ENCODE results near the gene NAALADL2.
"Not testable (repeated sequence)": the region's sequence is repeated elsewhere in the genome, so short reads cannot be mapped to it uniquely, and the experiment has no call there.

NAALADL2 gene

GRCh38 chr3:175457301-175457700 lies 598.2 kb downstream of the NAALADL2 start:
- no peaks in the 10 kb centered on the region for H3K4me1 ChIP-seq (ENCODE audit: insufficient read depth, low read length, severe bottlenecking)
- H3K9me3 ChIP-seq (ENCODE audit: low read length), result no peaks in the 10 kb centered on the region
- H3F3A ChIP-seq (ENCODE audit: insufficient read depth, low read length), result no peaks in the 10 kb centered on the region
- no peak overlapping the region for H3K4me2 ChIP-seq (ENCODE audit: low read length)
- H3K4me3 ChIP-seq (ENCODE audit: low read depth, low read length, poor library complexity, severe bottlenecking), result no peak overlapping the region
- no peaks in the 10 kb centered on the region for H4K20me1 ChIP-seq (ENCODE audit: insufficient read depth, low read length)
- no peak overlapping the region for H2AFZ ChIP-seq (ENCODE audit: low read length)
- no peaks in the 10 kb centered on the region for H3K36me3 ChIP-seq (ENCODE audit: insufficient read depth, low read length)
- H3K9me2 ChIP-seq (ENCODE audit: low read depth, low read length), result no peaks in the 10 kb centered on the region
- H3K9ac ChIP-seq (ENCODE audit: low read length), result no peak overlapping the region
- H3K27me3 ChIP-seq (ENCODE audit: insufficient read depth, low read length), result no peaks in the 10 kb centered on the region
- no peak overlapping the region for H3K27ac ChIP-seq (ENCODE audit: low read depth, low read length, poor library complexity, severe bottlenecking)
- H3K79me2 ChIP-seq (ENCODE audit: insufficient read depth, low read length), result no peaks in the 10 kb centered on the region
- TF ChIP-seq EZH2 (IDR thresholded peaks at IDR 0.05; ENCODE audit: borderline replicate concordance, low read length) (no peak), CTCF (IDR thresholded peaks at IDR 0.05; ENCODE audit: low read length) (no peak)

GRCh38 chr3:175460849-175461399 lies 601.8 kb downstream of the NAALADL2 start:
- not testable (repeated sequence) for H3K27me3 ChIP-seq (ENCODE audit: insufficient read depth, low read length); H3K9ac ChIP-seq (ENCODE audit: low read length); H3K9me2 ChIP-seq (ENCODE audit: low read depth, low read length); H3K4me1 ChIP-seq (ENCODE audit: insufficient read depth, low read length, severe bottlenecking); H3F3A ChIP-seq (ENCODE audit: insufficient read depth, low read length); H3K9me3 ChIP-seq (ENCODE audit: low read length); H3K4me2 ChIP-seq (ENCODE audit: low read length); H3K79me2 ChIP-seq (ENCODE audit: insufficient read depth, low read length); H2AFZ ChIP-seq (ENCODE audit: low read length); H4K20me1 ChIP-seq (ENCODE audit: insufficient read depth, low read length); H3K4me3 ChIP-seq (ENCODE audit: low read depth, low read length, poor library complexity, severe bottlenecking); H3K27ac ChIP-seq (ENCODE audit: low read depth, low read length, poor library complexity, severe bottlenecking); H3K36me3 ChIP-seq (ENCODE audit: insufficient read depth, low read length)

- no peaks in the 10 kb centered on the region for H3F3A ChIP-seq (ENCODE audit: insufficient read depth, low read length)
- H2AFZ ChIP-seq (ENCODE audit: low read length), result no peak overlapping the region
- H3K9ac ChIP-seq (ENCODE audit: low read length), result no peak overlapping the region
- no peaks in the 10 kb centered on the region; the same call in 1 of the 2 replicates for H3K9me2 ChIP-seq (ENCODE audit: low read depth, low read length)
- H3K9me3 ChIP-seq (ENCODE audit: low read length), result no peaks in the 10 kb centered on the region
- no peaks in the 10 kb centered on the region for H3K36me3 ChIP-seq (ENCODE audit: insufficient read depth, low read length)
- no peaks in the 10 kb centered on the region for H3K4me1 ChIP-seq (ENCODE audit: insufficient read depth, low read length, severe bottlenecking)
- TF ChIP-seq CTCF (IDR thresholded peaks at IDR 0.05; ENCODE audit: low read length) (no peak), EZH2 (IDR thresholded peaks at IDR 0.05; ENCODE audit: borderline replicate concordance, low read length) (no peak)
- H3K79me2 ChIP-seq (ENCODE audit: insufficient read depth, low read length), result no peaks in the 10 kb centered on the region
- no peak overlapping the region for H3K4me3 ChIP-seq (ENCODE audit: low read depth, low read length, poor library complexity, severe bottlenecking)
- no peak overlapping the region for H3K27ac ChIP-seq (ENCODE audit: low read depth, low read length, poor library complexity, severe bottlenecking)
- H3K27me3 ChIP-seq (ENCODE audit: insufficient read depth, low read length), result no peaks in the 10 kb centered on the region
- H4K20me1 ChIP-seq (ENCODE audit: insufficient read depth, low read length), result no peaks in the 10 kb centered on the region
- H3K4me2 ChIP-seq (ENCODE audit: low read length), result no peak overlapping the region
Measured at GRCh38 chr3:175464362-175464761, 605.2 kb downstream of the NAALADL2 start.

GRCh38 chr3:175469124-175469523 lies 610.0 kb downstream of the NAALADL2 start:
- H3K9me2 ChIP-seq (ENCODE audit: low read depth, low read length), result 0 out of 2 replicates have a peak, but pooled peaks cover 2% of the 10 kb centered on the region
- H3K79me2 ChIP-seq (ENCODE audit: insufficient read depth, low read length), result no peaks in the 10 kb centered on the region
- no peaks in the 10 kb centered on the region; the same call in 1 of the 2 replicates for H3F3A ChIP-seq (ENCODE audit: insufficient read depth, low read length)
- no peaks in the 10 kb centered on the region for H3K27me3 ChIP-seq (ENCODE audit: insufficient read depth, low read length)
- H3K4me2 ChIP-seq (ENCODE audit: low read length), result no peak overlapping the region
- no peaks in the 10 kb centered on the region for H4K20me1 ChIP-seq (ENCODE audit: insufficient read depth, low read length)
- no peak for TF ChIP-seq CTCF (IDR thresholded peaks at IDR 0.05; ENCODE audit: low read length)
- TF ChIP-seq EZH2 (IDR thresholded peaks at IDR 0.05; ENCODE audit: borderline replicate concordance, low read length), result no peak
- no peaks in the 10 kb centered on the region for H3K9me3 ChIP-seq (ENCODE audit: low read length)
- no peak overlapping the region for H3K9ac ChIP-seq (ENCODE audit: low read length)
- no peaks in the 10 kb centered on the region for H3K4me1 ChIP-seq (ENCODE audit: insufficient read depth, low read length, severe bottlenecking)
- no peak overlapping the region for H3K4me3 ChIP-seq (ENCODE audit: low read depth, low read length, poor library complexity, severe bottlenecking)
- no peaks in the 10 kb centered on the region for H3K36me3 ChIP-seq (ENCODE audit: insufficient read depth, low read length)
- H3K27ac ChIP-seq (ENCODE audit: low read depth, low read length, poor library complexity, severe bottlenecking), result no peak overlapping the region
- H2AFZ ChIP-seq (ENCODE audit: low read length), result no peak overlapping the region

Measured in OCI-LY1 (cell line).